Bronchial epithelial cell (primary cell): ENCODE results near the gene SERAC1. TPM values are rescaled to one million over a fixed set of nuclear protein-coding genes. Genes with fewer than 3 reads are reported as not detected.

Experiments
- DNase-seq: peaks from one replicate; pipeline ENCODE4 v3.0.0-alpha.2; 2010; ENCODE audit warnings: low read depth
- FAIRE-seq: peaks from 2 replicates; lab custom pipeline; 2011; peaks lifted over from hg19 to GRCh38; lab: Jason Lieb, UNC
- H3K27me3 ChIP-seq: 2 replicates; pipeline ENCODE4 v1.5.1; 2011; ENCODE audit warnings: low read length; ENCODE audit not compliant: control insufficient read depth, insufficient read depth
- H3K36me3 ChIP-seq: 2 replicates; pipeline ENCODE4 v1.5.1; 2011; ENCODE audit warnings: low read length; ENCODE audit not compliant: control insufficient read depth, insufficient read depth
- H3K4me3 ChIP-seq: 2 replicates; pipeline ENCODE4 v1.5.1; 2011; ENCODE audit warnings: mild to moderate bottlenecking, low read depth, low read length, control low read depth
- total RNA-seq: library from RNA; depleted of rRNA; stranded (reverse); fragments of >200 nt; gene quantifications from 2 replicates; pipeline ENCODE4 v1.2.1, GENCODE V29; 2014
- TF ChIP-seq, protein P1 (sequence below): IDR thresholded peaks from 2 replicates; pipeline ENCODE4 v1.5.1; 2011; ENCODE audit warnings: mild to moderate bottlenecking, moderate library complexity, low read length, control low read depth, inconsistent platforms; ENCODE audit not compliant: insufficient read depth, severe bottlenecking

Gene SERAC1
- total RNA-seq, 1 donor from 2014 or later: 12.1 TPM

DNA sequence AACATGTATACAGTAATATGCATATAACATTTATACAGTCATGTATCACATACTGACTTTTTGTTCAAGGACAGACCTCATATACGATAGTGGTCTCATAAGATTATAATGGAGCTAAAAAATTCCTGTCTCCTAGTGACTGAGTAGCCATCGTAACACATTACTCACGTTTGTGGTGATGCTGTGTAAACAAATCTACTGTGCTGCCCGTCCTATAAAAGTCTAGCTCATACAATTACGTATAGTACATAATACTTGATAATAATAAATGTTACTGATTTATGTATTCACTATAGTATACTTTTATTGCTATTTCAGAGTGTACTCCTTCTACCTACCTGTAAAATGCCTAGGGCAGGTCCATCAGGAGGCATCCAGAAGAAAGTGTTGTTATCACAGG is 17.4 kb downstream of the SERAC1 start:
- DNase-seq (peak; percentile 91), FAIRE-seq (no peak)
- Histone ChIP-seq H3K4me3 (no peak overlapping the region), H3K36me3 (peaks cover 2% of the 10 kb centered on the region), H3K27me3 (no peaks in the 10 kb centered on the region)
- TF ChIP-seq, protein P1, sequence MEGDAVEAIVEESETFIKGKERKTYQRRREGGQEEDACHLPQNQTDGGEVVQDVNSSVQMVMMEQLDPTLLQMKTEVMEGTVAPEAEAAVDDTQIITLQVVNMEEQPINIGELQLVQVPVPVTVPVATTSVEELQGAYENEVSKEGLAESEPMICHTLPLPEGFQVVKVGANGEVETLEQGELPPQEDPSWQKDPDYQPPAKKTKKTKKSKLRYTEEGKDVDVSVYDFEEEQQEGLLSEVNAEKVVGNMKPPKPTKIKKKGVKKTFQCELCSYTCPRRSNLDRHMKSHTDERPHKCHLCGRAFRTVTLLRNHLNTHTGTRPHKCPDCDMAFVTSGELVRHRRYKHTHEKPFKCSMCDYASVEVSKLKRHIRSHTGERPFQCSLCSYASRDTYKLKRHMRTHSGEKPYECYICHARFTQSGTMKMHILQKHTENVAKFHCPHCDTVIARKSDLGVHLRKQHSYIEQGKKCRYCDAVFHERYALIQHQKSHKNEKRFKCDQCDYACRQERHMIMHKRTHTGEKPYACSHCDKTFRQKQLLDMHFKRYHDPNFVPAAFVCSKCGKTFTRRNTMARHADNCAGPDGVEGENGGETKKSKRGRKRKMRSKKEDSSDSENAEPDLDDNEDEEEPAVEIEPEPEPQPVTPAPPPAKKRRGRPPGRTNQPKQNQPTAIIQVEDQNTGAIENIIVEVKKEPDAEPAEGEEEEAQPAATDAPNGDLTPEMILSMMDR: no peak

DNA sequence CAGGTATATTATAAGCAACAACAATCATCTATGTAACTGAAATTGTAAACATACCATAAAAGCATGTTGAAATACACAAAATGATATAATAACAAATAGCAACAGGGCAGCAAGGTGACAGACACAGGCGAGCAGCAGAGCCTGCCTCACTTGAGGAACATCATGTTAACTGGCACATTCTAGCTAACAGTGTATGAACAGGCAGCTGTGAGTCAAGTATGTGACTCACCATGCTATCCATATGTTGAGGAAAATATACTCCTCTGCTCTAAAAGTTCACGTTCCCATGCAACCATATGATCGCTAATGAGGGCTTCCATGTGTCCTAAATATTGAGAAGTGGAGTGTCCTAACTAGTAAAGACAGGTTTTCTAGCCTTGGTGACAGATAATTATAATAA is 18.4 kb downstream of the SERAC1 start:
- peaks cover 2% of the 10 kb centered on the region for H3K36me3 ChIP-seq
- FAIRE-seq (no peak), DNase-seq (peak; percentile 92)
- TF ChIP-seq, protein P1: no peak
- no peak overlapping the region for H3K4me3 ChIP-seq
- H3K27me3 ChIP-seq: no peaks in the 10 kb centered on the region

DNA sequence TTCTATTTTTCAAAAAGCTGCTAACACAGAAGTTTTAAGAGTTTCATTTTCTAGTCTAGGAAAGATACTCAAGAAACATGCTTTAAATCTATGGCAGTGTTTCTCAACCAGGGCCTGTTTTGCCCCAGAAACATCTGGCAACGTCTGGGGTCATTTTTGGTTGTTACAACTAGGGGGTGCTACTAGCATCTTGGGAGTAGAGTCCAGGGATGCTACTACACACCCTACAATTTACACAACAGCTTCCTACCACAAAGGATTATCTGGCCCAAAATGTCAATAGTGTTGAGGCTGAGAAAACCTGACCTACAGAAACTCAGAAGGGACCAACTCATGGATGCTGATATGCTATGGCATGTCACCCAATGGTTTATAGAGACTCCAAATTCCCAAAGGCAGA is 24.4 kb downstream of the SERAC1 start:
- TF ChIP-seq, protein P1: peak; percentile 45
- no peaks in the 10 kb centered on the region for H3K27me3 ChIP-seq
- H3K4me3 ChIP-seq: no peak overlapping the region
- DNase-seq (peak; percentile 41), FAIRE-seq (no peak)
- H3K36me3 ChIP-seq: peaks cover 2% of the 10 kb centered on the region

DNA sequence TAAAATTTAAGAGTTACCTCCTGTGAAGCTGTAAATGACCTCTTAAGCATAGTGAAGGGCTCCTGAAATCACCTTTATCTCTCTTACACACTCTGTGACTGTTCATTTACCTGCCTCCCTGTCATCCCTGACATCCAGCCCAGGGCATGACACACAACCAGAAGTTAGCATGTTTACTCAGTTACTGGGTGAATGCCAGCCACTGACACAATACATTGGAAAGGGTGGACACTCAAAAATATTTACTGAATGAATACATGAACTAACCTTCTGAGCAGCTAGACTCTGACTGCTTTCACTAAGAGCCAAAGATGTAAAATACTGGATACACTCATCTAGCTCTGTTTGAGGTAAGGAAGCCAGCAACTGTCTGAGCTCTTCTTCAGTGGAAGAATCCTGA is 25.3 kb downstream of the SERAC1 start:
- Histone ChIP-seq H3K27me3 (no peaks in the 10 kb centered on the region), H3K36me3 (peaks cover 2% of the 10 kb centered on the region), H3K4me3 (no peak overlapping the region)
- TF ChIP-seq, protein P1: no peak
- FAIRE-seq (no peak), DNase-seq (peak; percentile 98)

DNA sequence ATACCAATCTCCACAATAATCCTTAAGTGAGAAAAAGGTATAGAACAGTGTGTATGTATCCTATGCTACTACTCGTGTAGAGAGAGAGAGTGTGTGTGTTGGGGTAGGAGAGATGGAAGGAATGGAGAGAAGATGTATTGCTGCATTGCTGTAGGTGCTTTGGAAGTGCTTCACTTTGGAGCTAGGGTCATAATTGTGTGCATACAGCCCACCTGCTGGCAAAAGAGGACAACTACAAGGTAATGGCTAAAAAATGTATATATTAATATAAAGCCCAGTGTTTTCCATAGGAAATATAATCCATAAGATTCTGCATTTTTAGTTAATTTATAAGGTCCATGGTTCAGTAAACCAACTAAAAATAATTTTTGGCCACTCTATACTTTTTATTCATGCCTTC is 36.1 kb downstream of the SERAC1 start:
- Histone ChIP-seq H3K36me3 (no peaks in the 10 kb centered on the region), H3K4me3 (no peak overlapping the region), H3K27me3 (no peaks in the 10 kb centered on the region)
- DNase-seq (peak; percentile 44), FAIRE-seq (no peak)
- TF ChIP-seq, protein P1: peak; percentile 43

DNA sequence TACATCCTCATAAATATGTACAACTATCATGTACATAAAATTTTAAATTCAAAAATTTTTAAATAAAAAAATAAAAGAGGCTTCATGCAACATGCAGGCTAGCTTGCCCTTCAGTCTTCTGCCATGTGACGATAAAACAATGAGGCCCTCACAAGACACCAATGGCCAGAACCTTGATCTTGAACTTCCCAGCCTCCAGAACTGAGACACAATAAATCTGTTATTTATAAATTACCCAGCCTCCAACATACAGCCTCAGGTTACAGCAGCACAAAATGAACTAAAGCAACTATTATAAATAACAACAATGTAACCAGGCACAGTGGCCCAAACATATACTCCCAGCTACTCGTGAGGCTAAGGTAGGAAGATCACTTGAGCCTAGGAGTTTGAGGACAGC is 42.8 kb downstream of the SERAC1 start:
- no peak for FAIRE-seq
- DNase-seq: no peak
- TF ChIP-seq, protein P1: no peak
- Histone ChIP-seq H3K36me3 (no peaks in the 10 kb centered on the region), H3K4me3 (no peak overlapping the region), H3K27me3 (no peaks in the 10 kb centered on the region)
